GM19324 (cell line): Measurements from ENCODE around the gene DLGAP1.
"Not testable (repeated sequence)": the region's sequence is repeated elsewhere in the genome, so short reads cannot be mapped to it uniquely, and the experiment has no call there.

Source experiments
- ATAC-seq: cut with Tn5 transposase; IDR thresholded peaks from one replicate; pipeline ENCODE4 v1.9.1; 2021; ENCODE audit warnings: mild to moderate bottlenecking, moderate library complexity; ENCODE audit not compliant: unreplicated experiment, low FRiP score

DLGAP1 gene

GRCh38 chr18:3584266-3584861 lies 870.7 kb downstream of the DLGAP1 start:
- no peak for ATAC-seq

DNA sequence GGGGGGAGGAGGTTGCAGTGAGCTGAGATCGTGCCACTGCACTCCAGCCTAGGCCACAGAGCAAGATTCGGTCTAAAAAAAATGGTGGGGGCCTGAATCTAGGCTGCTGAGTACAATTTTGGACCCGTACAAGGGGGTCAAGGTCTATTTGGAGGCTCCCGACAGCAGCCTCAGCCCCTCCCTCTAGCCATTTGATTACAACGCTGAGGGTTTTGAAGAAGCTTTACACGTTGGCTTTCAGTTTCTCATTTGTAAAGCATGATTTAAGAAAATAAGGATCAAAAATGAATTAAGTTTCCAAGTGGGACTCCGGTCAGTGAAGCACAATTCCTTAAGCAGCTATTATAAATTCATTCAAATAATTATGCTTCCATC lies 871.2 kb downstream of the DLGAP1 start:
- no peak for ATAC-seq

DNA sequence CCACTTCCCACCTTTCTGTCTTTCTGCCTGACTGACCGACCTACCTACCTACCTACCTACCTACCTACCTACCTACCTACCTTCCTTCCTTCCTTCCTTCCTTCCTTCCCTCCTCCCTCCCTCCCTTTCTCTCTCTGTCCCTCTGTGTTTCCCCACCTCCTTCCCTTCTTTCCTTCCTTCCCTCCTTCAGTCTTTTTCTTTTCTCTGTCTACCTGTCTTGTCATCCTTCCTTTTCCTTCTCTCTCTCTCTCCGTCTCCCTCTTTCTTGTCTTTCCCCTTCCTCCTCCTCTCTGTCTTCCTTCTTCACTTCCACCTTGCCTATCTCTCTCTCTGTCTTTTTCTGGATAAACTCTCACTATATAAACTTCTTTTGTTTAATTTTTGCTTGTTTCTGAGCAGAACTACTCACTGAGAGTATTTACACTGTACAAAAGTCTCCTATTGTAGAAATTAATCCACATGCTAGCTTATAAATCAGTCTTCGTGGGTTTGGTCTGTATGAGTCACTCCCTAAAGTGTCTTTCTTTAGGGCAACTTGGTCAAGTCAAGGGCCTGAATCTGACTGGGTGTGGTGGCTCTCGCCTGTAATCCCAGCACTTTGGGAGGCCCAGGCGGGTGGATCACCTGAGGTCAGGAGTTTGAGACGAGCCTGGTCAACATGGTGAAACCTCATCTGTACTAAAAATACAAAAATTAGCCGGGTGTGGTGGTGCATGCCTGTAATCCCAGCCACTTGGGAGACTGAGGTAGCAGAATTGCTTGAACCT lies 871.8 kb downstream of the DLGAP1 start:
- not testable (repeated sequence) for ATAC-seq

DNA sequence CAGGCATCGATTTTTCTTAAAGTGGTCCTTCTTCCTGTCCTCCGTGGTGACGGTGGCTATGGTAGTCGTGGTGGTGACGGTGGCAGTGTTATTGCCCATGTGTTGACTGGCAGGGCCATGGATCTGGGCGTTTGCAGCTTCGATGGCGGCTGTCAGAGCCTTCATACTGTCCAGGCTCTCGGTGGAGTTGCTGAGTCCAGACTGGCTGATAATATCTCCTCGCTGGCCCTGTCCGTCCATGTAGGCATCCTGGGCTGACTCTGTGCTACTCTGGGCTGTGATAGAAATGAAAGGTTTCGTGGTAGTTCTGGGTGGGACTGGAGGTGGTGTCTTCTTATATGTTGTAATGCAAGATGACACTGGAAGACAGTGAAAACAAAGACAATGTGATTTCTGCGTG lies 873.2 kb downstream of the DLGAP1 start:
- ATAC-seq: no peak

- ATAC-seq: not testable (repeated sequence)
Measured at GRCh38 chr18:3580523-3581025, 874.5 kb downstream of the DLGAP1 start.

DNA sequence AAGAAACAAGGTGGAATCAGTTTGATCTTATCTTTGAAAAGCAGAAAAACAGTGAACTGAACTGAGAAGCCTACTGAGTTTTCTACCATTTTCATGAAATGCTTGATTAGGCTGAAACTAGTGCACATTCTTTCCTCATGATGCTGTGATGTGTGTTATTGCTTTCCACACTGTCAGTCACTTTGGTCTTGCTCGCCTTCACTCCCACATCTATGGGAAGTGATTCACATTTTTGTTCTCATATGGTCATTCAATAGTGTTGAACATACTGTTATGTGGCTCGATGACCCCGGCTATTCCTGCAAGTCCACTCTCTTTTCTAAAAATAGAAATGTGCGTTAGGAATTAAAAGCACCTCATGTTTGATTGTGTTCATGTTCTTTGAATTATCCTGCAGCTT lies 875.4 kb downstream of the DLGAP1 start:
- ATAC-seq: no peak

DNA sequence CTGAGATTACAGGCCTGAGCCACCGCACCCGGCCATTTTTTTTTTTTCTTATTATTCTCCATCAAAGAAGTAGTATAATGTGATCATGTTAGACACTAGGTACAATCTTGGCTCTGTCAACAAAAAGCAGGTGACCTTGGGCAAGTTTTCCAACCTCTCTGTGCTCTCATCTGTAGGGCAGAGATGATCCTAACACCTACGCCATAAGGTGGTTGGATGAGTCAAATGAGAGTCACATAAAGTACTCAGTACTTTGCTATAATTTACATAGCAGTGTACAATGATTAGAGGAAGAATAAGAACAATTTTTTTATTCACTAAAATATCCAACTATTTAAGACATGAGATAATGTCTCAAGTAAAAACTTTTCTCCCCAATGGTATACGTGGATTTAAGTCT lies 876.5 kb downstream of the DLGAP1 start:
- no peak for ATAC-seq

- ATAC-seq: no peak
Measured at GRCh38 chr18:3577281-3577855, 877.7 kb downstream of the DLGAP1 start.

DNA sequence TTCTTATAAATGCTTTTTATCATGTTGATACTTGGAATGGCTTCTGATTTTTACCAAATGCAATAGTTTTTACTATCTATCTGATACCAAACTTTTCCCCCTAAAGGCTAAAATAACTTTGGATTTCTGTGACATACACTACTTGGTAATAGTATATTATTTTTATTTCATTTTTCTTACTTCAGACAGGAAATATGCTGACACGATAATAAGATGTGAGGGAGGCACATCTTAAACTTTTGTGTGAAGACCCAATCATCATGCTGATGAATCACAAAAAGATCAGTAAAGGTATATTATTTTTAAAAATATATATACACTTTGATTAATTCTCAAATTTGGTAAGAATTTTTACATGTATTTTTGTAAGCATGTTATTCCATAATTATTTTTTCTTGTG lies 882.3 kb downstream of the DLGAP1 start:
- ATAC-seq: no peak

DNA sequence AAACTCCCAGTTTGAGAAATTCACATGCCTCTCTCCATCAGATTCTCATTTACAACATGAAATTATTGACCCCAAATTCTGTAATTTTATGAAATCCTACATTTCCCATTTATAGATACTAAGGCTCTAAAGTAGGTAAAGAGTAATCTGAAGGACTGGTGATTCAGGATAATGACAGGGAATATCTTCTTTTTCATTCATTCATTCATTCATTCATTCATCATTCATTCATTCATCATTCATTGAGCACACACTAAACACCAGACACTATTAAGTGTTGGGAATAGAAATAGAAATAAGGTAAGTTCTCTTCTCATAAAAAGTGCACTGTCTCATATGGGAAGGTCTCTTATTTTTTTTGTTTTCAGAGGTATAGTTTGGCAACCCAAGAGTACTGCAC lies 888.3 kb downstream of the DLGAP1 start:
- no peak for ATAC-seq

GRCh38 chr18:3560755-3561154 lies 894.4 kb downstream of the DLGAP1 start:
- ATAC-seq: no peak

- no peak for ATAC-seq
Measured at GRCh38 chr18:3554811-3555427, 900.2 kb downstream of the DLGAP1 start.

DNA sequence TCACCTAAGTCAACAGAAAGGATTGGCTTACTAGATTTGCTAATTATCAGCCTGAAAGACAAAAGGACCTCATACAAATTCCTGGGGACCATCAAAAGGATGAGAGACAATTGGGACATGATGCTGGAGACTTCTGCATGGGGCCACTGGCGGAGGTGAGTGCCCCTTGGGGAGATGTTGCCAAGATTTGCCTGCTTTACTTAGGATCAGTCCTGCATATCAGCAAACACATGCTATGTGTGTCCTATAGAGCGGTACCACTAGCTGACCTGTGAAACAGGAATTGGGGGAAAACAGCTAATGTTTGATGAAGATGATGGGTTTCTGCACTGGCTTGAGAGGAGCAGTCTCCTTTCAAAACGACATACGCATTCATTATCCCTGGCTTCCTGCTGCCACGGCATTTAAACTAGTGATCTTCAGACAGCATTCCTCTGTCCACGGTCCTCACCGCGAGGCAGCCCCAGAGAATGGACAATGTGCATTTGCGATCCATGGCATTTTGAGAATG lies 901.0 kb downstream of the DLGAP1 start:
- no peak for ATAC-seq

DNA sequence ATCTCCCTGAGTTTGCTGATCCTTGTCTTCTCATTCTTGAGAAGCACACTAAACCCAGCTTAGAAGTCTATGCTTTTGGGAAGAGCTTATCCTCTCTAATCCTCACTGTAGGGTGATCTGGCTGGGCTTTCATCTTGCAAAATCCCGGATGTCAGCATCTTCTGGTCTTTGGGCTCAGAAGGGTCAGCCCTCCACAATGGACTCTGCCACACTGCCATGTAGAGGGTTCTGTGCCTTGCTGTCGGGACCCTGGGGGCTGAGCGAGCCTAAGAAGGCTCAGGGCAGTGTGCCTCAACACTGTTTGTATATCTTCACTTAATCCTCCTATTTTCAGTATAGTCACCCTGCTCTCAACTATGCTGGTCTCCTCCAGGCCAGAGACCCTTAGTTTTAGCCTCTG lies 902.8 kb downstream of the DLGAP1 start:
- ATAC-seq: no peak

DNA sequence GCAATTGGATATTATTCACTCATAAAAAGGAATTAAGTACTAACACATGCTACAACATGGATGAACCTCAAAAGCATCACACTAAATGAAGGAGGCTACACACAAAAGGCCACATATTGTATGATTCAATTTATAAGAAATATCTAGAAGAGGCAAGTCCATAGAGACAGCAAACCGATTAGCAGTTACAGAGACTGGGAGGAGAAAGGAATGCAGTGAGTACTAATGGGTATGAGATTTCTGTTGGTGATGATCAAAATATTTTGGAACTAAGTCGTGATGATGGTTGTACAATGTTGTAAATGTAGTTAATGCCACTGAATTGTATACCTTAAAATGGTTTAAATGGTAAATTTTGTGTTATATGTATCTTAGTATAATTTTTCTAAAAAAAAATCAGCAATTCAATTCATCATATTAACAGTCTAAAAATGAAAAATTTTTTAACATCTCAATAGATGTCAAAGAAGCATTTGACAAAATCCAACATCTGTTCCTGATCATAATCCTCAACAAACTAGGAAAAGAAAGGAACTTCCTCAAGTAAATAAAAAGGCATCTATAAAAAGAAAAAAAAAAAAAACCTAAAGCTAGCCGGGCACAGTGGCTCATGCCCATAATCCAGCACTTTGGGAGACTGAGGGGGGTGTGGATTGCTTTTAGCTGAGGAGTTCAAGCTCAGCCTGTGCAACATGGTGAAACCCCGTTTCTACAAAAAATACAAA lies 907.1 kb downstream of the DLGAP1 start:
- no peak for ATAC-seq

GRCh38 chr18:3546106-3546505 lies 909.0 kb downstream of the DLGAP1 start:
- ATAC-seq: no peak

GRCh38 chr18:3544537-3544936 lies 910.6 kb downstream of the DLGAP1 start:
- no peak for ATAC-seq

DNA sequence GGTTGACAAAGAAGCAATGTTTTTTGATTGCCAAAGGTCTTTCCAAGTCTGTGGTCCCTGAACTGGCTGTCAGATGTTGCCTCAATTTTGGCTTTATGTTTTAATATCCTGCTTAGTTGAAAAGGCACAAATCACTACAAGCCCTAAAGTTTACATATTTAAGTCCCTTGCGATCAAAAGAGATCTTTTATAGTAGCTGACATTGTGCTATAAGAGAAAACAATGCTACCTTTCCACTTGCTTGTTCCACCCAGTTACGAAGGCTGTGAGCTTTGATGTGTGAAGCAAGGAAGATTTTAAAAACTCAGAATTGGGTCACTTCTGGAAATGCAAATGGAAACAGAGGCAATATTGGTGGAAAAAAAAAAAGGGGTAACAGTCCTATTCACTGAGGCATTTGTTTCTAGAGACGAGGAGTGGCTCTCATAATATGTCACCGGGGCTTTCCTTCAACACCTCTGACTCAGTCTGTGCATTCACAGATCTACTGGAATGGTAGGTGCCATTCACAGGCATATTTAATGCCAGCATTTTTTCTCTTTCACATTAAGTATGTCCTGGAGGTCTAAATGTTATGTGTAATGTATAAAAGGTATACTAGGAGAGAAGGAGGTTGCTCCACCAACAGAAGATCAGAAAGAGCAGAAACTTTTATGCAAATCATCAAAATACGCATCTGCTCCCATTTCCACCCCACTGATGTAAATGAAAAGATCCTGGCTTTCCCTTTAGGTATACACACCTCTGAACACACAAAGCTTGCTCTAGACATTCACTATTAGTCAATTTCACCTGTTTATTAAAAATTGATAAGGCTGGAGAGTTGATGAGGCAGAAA lies 913.3 kb downstream of the DLGAP1 start:
- no peak for ATAC-seq

- no peak for ATAC-seq
Measured at GRCh38 chr18:3540805-3541548, 914.1 kb downstream of the DLGAP1 start.
